Measurements from ENCODE around the gene C6orf89. TPM values are rescaled to one million over a fixed set of nuclear protein-coding genes. Genes with fewer than 3 reads are reported as not detected.

C6orf89 gene
- total and polyA plus RNA-seq, 10 donors = 5.7 to 49.8 (median 34.7) TPM

DNA sequence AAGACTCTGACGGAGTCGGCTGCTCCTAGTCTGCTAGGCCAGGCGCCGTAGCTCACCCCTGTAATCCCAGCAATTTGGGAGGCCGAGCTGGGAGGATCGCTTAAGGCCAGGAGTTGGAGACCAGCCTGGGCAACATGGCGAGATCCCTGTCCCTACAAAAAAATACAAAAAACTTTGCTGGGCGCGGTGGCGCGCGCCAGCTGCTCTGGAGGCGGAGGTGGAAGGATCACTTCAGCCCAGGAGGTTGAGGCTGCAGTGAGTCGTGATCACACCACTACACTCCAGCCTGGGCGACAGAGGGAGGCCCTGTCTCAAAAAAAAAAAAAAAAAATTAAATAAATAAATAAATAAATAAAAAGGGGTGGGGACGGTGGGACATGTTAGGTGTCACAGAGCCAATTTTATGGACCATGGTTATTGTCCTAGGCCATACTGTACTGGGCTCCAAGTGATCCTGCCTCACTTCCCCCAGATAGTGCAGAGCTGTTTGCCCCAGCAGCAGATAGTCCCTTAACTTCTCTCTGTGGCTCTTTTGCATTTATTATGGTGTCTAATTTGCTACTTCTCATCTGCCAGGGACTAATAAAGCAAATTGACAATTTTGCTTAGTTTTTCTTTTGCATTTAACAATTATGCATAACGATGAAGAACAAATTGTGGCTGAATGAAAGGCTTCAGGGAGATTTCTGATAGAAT, 74.0 kb downstream of the C6orf89 start:
- H3K27ac ChIP-seq = no peak overlapping the region
- H3K36me3 ChIP-seq = no peaks in the 10 kb centered on the region
- TF ChIP-seq POLR2AphosphoS5 (IDR thresholded peaks at IDR 0.05) (no peak), POLR2A (IDR thresholded peaks at IDR 0.05) (no peak)
- TF ChIP-seq, protein P1, sequence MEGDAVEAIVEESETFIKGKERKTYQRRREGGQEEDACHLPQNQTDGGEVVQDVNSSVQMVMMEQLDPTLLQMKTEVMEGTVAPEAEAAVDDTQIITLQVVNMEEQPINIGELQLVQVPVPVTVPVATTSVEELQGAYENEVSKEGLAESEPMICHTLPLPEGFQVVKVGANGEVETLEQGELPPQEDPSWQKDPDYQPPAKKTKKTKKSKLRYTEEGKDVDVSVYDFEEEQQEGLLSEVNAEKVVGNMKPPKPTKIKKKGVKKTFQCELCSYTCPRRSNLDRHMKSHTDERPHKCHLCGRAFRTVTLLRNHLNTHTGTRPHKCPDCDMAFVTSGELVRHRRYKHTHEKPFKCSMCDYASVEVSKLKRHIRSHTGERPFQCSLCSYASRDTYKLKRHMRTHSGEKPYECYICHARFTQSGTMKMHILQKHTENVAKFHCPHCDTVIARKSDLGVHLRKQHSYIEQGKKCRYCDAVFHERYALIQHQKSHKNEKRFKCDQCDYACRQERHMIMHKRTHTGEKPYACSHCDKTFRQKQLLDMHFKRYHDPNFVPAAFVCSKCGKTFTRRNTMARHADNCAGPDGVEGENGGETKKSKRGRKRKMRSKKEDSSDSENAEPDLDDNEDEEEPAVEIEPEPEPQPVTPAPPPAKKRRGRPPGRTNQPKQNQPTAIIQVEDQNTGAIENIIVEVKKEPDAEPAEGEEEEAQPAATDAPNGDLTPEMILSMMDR (IDR thresholded peaks at IDR 0.05 in 8 of 11, conservative IDR thresholded peaks at IDR 0.05 in 3 of 11) = no peak
- H3K4me3 ChIP-seq = no peak overlapping the region
- peaks cover 0 to 44% (median 28%) of the 10 kb centered on the region in 6 donors for H3K4me1 ChIP-seq
- H3K9me3 ChIP-seq = no peaks in the 10 kb centered on the region
- H3K27me3 ChIP-seq (replicated peaks in 1 of 7) = peaks cover 0 to 18% (median 0%) of the 10 kb centered on the region in 7 donors
- intact Hi-C loops (cut with DNase I; ENCODE audit: low total_unique reads) = loop anchor here (10.0 kb wide), 1 partner anchor 55 kb away; no protein-coding TSS in a partner anchor
- 92 to 96% (median 94%) methylated on average over 12 to 17 of the region's 17 CpGs for WGBS, 5 donors
- DNase-seq = peak; percentile 36

DNA sequence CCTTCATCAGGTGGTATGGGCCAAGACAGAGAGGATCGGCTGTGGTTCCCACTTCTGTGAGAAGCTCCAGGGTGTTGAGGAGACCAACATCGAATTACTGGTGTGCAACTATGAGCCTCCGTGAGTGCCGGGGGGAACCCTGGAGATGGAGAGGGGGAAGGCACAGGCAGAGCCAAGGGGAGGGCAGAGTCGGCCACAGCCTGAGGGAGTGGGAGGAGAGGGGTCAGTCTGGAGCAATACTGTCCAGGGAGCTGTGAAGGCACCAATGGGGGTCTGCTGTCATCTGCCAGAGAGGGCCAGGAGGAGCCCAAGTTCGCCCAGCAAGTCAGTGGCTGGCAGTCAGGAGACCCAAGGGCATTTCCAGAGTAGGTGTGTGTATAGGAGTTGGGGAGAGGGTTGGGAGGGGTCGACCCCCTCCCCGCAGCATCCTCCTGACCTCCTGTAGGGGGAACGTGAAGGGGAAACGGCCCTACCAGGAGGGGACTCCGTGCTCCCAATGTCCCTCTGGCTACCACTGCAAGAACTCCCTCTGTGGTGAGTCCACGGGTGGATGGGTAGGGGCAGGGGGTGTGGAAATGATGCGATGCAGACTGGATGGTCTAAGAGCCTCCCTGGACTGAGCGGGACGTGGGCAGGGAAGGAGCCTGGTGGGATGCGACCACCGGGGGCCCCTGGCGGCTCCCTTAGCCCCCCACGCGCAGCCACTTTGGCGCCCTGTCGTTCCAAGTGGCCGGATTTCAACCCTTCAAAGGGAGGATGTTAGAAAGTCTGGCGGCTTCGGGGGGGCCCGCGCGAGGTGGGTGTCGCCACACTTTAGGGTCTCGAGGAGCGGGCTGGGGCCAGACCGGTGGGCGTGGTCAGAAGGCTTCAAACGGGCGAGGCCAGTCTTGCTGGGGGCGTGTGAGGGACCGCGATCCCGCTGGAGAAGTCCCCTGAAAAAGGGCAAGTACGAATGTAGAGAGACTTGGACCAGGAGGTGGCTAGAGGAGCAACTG, 76.0 kb downstream of the C6orf89 start:
- Histone ChIP-seq H3K9me3 (no peaks in the 10 kb centered on the region), H3K27ac (no peak overlapping the region), H3K4me3 (no peak overlapping the region), H3K27me3 (replicated peaks in 1 of 7) (peaks cover 0 to 11% (median 0%) of the 10 kb centered on the region in 7 donors), H3K36me3 (peaks cover 0 to 6% (median 2%) of the 10 kb centered on the region in 6 donors), H3K4me1 (peaks cover 0 to 34% (median 25%) of the 10 kb centered on the region in 6 donors)
- DNase-seq = peak; percentile 66
- TF ChIP-seq POLR2AphosphoS5 (IDR thresholded peaks at IDR 0.05) = no peak
- TF ChIP-seq, protein P1 (IDR thresholded peaks at IDR 0.05 in 8 of 11, conservative IDR thresholded peaks at IDR 0.05 in 3 of 11) = no peak
- no peak for TF ChIP-seq POLR2A (IDR thresholded peaks at IDR 0.05)
- WGBS, 5 donors = 47 to 62% (median 52%) methylated on average over 36 to 40 of the region's 40 CpGs
- intact Hi-C loops (cut with DNase I; ENCODE audit: low total_unique reads) = loop anchor here (10.0 kb wide), 1 partner anchor 57 kb away; no protein-coding TSS in a partner anchor

DNA sequence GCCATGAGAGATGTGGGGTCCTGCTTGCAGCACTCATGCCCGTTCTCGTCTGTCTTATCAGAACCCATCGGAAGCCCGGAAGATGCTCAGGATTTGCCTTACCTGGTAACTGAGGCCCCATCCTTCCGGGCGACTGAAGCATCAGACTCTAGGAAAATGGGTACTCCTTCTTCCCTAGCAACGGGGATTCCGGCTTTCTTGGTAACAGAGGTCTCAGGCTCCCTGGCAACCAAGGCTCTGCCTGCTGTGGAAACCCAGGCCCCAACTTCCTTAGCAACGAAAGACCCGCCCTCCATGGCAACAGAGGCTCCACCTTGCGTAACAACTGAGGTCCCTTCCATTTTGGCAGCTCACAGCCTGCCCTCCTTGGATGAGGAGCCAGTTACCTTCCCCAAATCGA, 77.1 kb downstream of the C6orf89 start:
- no peaks in the 10 kb centered on the region for H3K9me3 ChIP-seq
- peak overlapping the region in 1 of 8 donors; percentile 3 for H3K4me3 ChIP-seq
- no peak for TF ChIP-seq POLR2AphosphoS5 (IDR thresholded peaks at IDR 0.05)
- no peak for TF ChIP-seq POLR2A (IDR thresholded peaks at IDR 0.05)
- TF ChIP-seq, protein P1 (IDR thresholded peaks at IDR 0.05 in 8 of 11, conservative IDR thresholded peaks at IDR 0.05 in 3 of 11) = no peak
- intact Hi-C loops (cut with DNase I; ENCODE audit: low total_unique reads) = loop anchor here (10.0 kb wide), 1 partner anchor 58 kb away; no protein-coding TSS in a partner anchor
- H3K27me3 ChIP-seq (replicated peaks in 1 of 7) = peaks cover 0 to 11% (median 0%) of the 10 kb centered on the region in 7 donors
- WGBS, 5 donors = 15 to 28% (median 27%) methylated on average over 11 to 12 of the region's 12 CpGs
- peak overlapping the region in 4 of 8 donors; percentile 2 to 58 (median 30) for H3K27ac ChIP-seq
- H3K4me1 ChIP-seq = peaks cover 0 to 34% (median 25%) of the 10 kb centered on the region in 6 donors
- H3K36me3 ChIP-seq = peaks cover 0 to 18% (median 13%) of the 10 kb centered on the region in 6 donors
- peak; percentile 90 for DNase-seq
